Measurements from ENCODE around the gene PCBP3.
"Not testable (repeated sequence)": the region's sequence is repeated elsewhere in the genome, so short reads cannot be mapped to it uniquely, and the experiment has no call there.

PCBP3 gene

DNA sequence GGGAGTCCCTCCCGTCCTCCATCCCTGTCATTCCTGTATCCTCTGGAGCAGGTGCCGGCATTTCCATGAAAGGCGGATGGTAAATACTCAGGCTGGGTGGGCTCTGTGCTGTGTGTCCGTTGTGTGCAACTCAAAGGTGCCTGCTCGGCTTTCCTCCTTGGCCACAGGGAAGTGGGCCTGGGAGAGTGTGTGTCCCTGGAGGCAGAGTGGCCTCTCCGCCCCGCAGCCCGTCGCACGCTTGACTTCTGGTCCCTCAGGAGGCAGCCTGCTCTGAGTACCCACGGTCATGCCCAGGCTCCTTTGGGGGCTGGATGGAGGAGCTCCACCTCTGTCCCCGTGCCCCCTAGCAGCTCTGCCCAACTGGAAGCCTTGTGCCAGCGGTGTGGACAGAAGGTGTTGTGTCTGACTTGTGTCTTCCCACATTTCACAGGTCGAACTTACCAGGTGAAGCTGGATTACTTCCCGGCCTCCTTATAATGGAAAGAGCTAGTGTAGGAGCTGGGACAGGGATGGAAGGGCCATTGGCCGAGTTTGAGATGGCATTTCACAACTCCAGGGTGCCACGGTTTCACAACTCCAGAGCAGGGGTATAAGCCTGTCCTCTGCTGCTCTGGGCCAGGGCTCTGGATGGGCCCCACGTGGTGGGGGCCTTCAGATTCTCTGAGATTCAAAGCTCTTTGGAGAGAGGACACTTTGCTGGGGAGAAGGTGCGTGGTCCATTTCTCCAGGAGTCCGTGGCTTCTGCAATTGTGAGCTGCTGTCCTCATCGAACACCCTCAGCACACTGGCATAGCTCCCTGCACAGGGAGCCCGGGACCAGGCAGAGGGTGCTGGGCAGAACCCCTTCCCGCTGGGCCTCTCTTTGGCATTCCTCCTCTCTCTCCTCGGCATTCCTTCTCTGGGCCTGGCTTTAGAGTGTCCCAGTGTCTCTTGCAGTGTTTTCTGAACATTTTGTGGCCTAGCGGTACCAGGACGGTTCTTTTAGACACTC, 185.3 kb downstream of the PCBP3 start:
- Histone ChIP-seq H3K36me3 (ENCODE audit: insufficient read depth, low read length) (no peaks in the 10 kb centered on the region), H3K27me3 (ENCODE audit: insufficient read depth, low read length) (peaks cover 9% of the 10 kb centered on the region), H2AFZ (ENCODE audit: low read depth, low read length) (no peak overlapping the region), H3K4me1 (ENCODE audit: insufficient read depth, low read length) (peaks cover 4% of the 10 kb centered on the region), H3K4me3 (ENCODE audit: low read length) (no peak overlapping the region), H3K9me3 (ENCODE audit: low read length) (no peaks in the 10 kb centered on the region)

DNA sequence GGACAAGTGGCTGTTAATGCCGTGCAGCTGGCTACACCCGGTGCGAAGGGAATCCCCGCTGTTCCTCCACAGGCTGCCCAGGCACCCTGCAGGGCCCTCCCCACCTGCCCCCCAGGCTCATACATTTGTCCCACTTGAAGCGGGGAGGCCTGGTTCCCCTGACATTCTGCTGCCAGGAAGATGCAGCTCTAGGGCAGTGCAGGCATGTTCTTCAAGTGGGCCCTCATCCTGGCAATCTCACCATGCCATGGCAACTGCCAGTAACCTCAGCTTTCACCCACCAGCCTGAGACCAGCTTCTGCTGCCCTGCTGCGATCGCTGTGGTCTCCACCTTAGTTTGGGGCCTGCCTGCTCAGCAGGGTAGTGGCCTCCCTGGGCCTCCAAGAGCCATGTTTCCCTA, 186.1 kb downstream of the PCBP3 start:
- Histone ChIP-seq H2AFZ (ENCODE audit: low read depth, low read length) (no peak overlapping the region), H3K9me3 (ENCODE audit: low read length) (no peaks in the 10 kb centered on the region), H3K4me3 (ENCODE audit: low read length) (no peak overlapping the region), H3K36me3 (ENCODE audit: insufficient read depth, low read length) (no peaks in the 10 kb centered on the region), H3K4me1 (ENCODE audit: insufficient read depth, low read length) (peaks cover 4% of the 10 kb centered on the region), H3K27me3 (ENCODE audit: insufficient read depth, low read length) (peaks cover 3% of the 10 kb centered on the region)

DNA sequence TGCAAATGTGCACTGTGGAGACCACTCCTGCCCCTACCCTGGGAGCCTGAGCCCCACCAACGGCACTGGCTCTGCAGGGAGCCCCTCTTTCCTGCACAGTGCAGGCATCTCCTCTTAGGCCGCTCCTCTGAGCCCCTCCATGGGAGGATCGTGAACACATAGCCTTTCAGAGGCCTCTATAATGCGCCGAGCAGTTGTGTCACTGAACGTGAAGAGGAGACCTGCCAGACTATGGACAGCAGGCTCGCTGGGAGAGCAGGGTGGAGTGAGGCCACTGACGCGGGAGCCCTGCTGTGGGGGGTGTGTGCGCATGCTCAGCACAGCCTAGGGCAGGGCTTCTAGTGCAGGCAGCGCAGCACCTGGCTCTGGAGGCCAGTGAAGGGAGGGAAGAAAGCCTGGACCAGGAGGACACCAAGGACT, 186.7 kb downstream of the PCBP3 start:
- Histone ChIP-seq H2AFZ (ENCODE audit: low read depth, low read length) (no peak overlapping the region), H3K27me3 (ENCODE audit: insufficient read depth, low read length) (peaks cover 2% of the 10 kb centered on the region), H3K4me1 (ENCODE audit: insufficient read depth, low read length) (peaks cover 4% of the 10 kb centered on the region)

DNA sequence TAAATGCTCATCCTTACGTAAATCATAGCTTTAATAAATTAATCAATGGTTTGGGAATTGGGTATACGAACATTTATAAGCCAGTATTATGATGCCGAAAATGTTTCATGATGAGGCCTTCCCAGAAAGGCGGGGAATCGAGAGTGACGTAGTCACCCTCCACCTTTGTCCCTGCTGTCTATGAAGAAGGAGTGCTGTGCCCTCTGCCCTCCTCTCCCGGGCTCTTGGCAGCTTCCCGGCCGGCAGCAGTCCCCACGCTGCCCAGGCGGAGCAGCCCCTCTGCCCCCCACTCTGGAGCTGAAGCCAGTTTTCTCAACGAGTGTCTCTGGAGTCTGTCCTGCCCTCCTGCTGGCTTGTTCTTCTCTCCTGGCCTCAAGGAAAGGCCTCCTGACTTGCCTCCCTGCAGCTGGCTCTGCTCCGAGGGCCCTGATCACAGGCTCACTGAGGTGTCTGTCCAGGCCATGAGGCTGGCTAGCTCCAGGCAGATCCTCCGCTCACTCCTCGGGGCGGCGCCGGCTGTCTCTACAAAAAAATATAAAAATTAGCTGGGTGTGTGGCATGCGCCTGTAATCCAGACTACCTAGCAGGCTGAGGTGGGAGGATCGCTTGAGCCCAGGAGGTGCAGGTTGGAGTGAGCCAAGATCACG, 187.3 kb downstream of the PCBP3 start:
- Histone ChIP-seq H2AFZ (ENCODE audit: low read depth, low read length) (no peak overlapping the region), H3K4me1 (ENCODE audit: insufficient read depth, low read length) (peaks cover 8% of the 10 kb centered on the region), H3K36me3 (ENCODE audit: insufficient read depth, low read length) (no peaks in the 10 kb centered on the region), H3K4me3 (ENCODE audit: low read length) (no peak overlapping the region), H3K9me3 (ENCODE audit: low read length) (no peaks in the 10 kb centered on the region), H3K27me3 (ENCODE audit: insufficient read depth, low read length) (peaks cover 2% of the 10 kb centered on the region)

More for the DNA sequence above, 186.7 kb downstream of the PCBP3 start:
- Histone ChIP-seq H3K4me3 (ENCODE audit: low read length) (no peak overlapping the region), H3K36me3 (ENCODE audit: insufficient read depth, low read length) (no peaks in the 10 kb centered on the region), H3K9me3 (ENCODE audit: low read length) (no peaks in the 10 kb centered on the region)

DNA sequence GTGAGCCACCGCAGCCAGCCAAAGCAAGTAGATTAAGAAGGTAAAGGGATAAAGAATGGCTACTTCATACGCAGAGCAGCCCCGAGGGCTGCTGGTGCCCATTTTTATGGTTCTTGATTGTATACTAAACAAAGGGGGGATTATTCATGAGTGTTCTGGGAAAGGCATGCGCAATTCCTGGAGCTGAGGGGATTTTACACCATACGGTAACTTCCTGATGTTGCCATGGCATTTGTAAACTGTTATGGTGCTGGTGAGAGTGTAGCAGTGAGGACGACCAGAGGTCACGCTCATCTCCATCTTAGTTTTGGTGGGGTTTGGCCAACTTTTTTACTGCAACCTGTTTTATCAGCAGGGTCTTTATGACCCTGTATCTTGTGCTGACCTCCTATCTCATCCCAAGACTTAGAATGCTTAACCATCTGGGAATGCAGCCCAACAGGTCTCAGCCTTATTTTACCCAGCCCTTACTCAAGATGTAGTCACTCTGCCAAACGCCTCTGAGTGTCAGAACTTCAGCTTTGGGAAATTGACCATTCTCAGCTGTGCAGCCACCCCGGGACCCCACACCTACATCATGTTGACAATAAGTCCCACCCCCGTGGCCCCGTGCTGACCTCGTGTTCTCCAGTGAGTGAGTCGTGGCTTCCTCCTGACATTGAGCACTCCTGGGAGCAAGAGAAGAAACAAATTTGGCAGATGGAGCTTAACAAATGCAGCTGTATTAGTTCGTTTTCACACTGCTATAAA, 188.6 kb downstream of the PCBP3 start:
- peaks cover 2% of the 10 kb centered on the region for H3K27me3 ChIP-seq (ENCODE audit: insufficient read depth, low read length)
- H3K9me3 ChIP-seq (ENCODE audit: low read length), result no peaks in the 10 kb centered on the region
- no peak overlapping the region for H3K4me3 ChIP-seq (ENCODE audit: low read length)
- peaks cover 20% of the 10 kb centered on the region for H3K4me1 ChIP-seq (ENCODE audit: insufficient read depth, low read length)
- H3K36me3 ChIP-seq (ENCODE audit: insufficient read depth, low read length), result no peaks in the 10 kb centered on the region
- no peak overlapping the region for H2AFZ ChIP-seq (ENCODE audit: low read depth, low read length)

DNA sequence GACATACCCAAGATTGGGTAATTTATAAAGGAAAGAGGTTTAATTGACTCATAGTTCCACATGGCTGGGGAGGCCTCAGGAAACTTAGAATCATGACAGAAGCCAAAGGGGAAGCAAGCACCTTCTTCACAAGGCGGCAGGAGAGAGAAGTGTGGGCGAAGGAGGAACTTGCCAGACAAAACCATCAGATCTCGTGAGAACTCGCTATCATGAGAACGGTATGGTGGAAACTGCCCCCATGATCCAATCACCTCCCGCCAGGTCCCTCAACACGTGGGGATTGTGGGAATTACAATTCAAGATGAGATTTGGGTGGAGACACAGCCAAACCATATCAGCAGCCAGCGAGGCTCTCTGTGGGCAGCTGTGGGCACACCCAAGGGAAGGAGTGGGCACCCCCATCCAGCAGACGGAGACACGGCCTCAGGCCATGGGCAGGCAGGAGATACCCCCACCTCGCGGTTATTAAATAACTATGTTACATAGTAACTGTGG, 189.3 kb downstream of the PCBP3 start:
- H3K27me3 ChIP-seq (ENCODE audit: insufficient read depth, low read length); H3K9me3 ChIP-seq (ENCODE audit: low read length); H3K36me3 ChIP-seq (ENCODE audit: insufficient read depth, low read length); H2AFZ ChIP-seq (ENCODE audit: low read depth, low read length); H3K4me3 ChIP-seq (ENCODE audit: low read length): not testable (repeated sequence)
- H3K4me1 ChIP-seq (ENCODE audit: insufficient read depth, low read length), result peaks cover 21% of the 10 kb centered on the region

DNA sequence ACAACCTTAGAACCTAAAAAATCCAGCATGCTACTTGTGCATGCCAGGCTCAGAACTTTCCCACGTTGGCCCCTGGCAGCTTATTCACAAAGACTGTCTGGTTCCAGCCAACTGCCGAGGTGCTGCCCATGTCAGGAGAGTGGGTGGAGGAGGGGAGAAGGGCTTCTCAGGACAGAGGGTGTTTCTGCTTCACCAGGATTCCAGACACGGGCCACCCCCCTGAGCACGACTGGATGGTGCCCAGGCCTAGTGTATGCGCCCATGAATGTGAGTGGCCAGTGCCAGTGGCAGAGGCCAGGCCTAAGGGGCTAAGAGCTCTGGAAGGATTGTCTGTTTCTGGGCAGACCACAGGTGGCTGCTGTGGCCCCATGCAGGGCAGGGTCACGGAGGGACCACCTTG, 189.9 kb downstream of the PCBP3 start:
- H3K4me1 ChIP-seq (ENCODE audit: insufficient read depth, low read length), result peaks cover 21% of the 10 kb centered on the region
- H2AFZ ChIP-seq (ENCODE audit: low read depth, low read length), result no peak overlapping the region
- H3K9me3 ChIP-seq (ENCODE audit: low read length), result no peaks in the 10 kb centered on the region
- no peaks in the 10 kb centered on the region for H3K36me3 ChIP-seq (ENCODE audit: insufficient read depth, low read length)
- H3K27me3 ChIP-seq (ENCODE audit: insufficient read depth, low read length), result no peaks in the 10 kb centered on the region
- no peak overlapping the region for H3K4me3 ChIP-seq (ENCODE audit: low read length)

DNA sequence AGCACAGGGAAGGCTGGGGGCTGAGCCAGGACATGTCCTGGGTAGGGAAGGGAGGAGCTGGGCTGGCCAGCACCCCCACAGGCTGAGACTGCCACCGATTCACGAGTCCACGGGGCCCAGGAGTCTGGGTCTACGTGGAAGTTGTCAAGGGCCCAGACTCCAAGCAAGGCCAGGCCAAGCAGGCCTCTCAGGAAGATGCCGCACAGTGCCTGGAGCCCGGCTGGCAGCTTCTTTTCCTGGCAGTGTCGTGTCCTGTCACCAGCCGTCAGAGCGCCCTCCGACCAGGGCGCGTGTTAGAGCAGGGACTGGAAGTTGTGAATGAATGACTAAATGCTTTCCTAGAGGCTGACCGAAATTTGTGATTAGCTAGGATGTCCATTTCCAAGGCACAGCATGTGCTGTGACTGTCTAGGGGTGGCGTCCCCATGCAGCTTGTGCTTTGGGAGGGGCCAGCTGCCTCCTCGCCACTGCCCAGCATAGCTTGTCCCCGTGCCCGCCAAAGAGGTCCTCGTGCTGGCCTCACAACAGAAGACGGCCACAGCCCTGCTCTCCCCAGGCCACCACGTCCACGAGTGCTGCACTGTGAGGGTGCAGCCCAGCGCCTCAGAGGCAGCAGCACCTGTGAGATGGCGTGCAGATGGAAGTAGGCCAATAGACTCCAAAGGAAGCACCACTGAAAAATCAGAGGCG, 190.6 kb downstream of the PCBP3 start:
- no peaks in the 10 kb centered on the region for H3K9me3 ChIP-seq (ENCODE audit: low read length)
- no peaks in the 10 kb centered on the region for H3K36me3 ChIP-seq (ENCODE audit: insufficient read depth, low read length)
- H3K4me3 ChIP-seq (ENCODE audit: low read length), result no peak overlapping the region
- no peak overlapping the region for H2AFZ ChIP-seq (ENCODE audit: low read depth, low read length)
- peaks cover 21% of the 10 kb centered on the region for H3K4me1 ChIP-seq (ENCODE audit: insufficient read depth, low read length)
- H3K27me3 ChIP-seq (ENCODE audit: insufficient read depth, low read length), result no peaks in the 10 kb centered on the region

DNA sequence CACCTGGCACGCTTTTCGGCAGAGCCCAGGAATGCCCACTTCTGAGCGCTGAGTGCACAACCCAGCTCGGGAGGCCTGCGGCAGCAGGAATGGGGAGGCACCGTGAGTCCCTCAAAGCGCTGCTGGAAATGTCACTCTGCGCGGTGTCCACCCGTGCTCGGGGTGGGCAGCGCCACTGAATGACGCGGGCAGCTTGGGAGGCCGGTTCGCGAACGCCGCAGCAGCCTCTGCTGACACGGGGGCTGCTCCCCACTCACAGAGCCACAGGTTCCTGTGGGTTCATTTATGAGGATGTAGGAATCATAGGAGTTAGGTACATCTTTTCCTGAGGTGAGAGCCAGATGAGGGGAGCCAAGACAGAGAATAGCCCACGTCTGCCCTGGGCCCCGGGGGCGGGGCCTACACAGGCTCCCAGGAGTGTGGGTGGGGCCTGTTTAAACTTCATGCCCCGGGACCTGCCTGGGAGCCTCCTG, 191.3 kb downstream of the PCBP3 start:
- H3K4me1 ChIP-seq (ENCODE audit: insufficient read depth, low read length), result peaks cover 21% of the 10 kb centered on the region
- H3K27me3 ChIP-seq (ENCODE audit: insufficient read depth, low read length), result no peaks in the 10 kb centered on the region

DNA sequence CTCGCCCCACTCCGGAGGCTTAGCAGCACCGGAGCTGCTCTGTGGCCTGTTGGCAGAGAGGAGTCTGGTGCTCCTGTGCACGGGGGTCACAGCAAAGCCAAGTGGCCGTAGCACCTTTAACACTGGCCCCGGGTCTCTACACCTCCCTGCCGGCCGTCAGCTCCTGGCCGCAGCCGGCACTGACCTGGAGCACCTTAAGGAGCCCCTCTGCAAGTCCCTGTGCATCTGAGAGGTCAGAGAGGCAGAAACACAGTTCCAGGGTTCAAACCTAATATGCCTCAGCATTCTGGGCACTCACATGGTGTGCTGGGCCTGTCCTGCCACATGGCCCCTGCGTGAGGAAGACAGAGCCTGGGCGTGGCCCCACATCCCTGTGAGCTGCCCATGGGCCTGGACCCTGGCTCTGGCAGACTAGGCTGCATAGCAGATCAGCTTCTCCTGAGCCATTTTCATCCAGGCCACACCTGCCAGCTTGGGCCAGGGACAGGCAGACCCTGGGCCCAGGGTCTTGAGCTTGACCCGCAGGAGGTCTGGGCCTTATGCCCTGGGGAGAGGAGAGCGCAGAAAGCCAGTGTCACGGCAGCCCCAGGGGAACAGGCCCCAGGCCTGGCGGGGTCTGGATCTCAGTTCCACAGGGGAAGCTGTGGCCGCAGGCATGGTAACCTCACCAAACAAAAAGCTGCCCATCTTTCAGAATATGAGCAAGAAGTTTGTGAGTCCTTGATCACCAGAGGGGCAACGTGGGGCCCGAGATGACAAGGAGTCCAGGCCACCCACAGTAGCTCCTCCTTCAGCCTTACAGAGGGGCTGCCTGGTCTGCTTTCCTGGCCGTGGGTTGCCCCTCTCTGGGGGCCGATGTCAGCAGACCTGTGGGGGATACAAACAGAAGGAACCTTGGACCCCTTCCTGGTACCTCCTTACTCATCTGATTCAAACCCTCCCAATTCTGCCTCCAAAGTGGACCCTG, 192.1 kb downstream of the PCBP3 start:
- Histone ChIP-seq H2AFZ (ENCODE audit: low read depth, low read length) (no peak overlapping the region), H3K36me3 (ENCODE audit: insufficient read depth, low read length) (no peaks in the 10 kb centered on the region), H3K4me3 (ENCODE audit: low read length) (no peak overlapping the region), H3K9me3 (ENCODE audit: low read length) (no peaks in the 10 kb centered on the region), H3K27me3 (ENCODE audit: insufficient read depth, low read length) (no peaks in the 10 kb centered on the region), H3K4me1 (ENCODE audit: insufficient read depth, low read length) (peaks cover 21% of the 10 kb centered on the region)

More for the DNA sequence above, 191.3 kb downstream of the PCBP3 start:
- Histone ChIP-seq H3K36me3 (ENCODE audit: insufficient read depth, low read length) (no peaks in the 10 kb centered on the region), H2AFZ (ENCODE audit: low read depth, low read length) (no peak overlapping the region), H3K4me3 (ENCODE audit: low read length) (no peak overlapping the region), H3K9me3 (ENCODE audit: low read length) (no peaks in the 10 kb centered on the region)

DNA sequence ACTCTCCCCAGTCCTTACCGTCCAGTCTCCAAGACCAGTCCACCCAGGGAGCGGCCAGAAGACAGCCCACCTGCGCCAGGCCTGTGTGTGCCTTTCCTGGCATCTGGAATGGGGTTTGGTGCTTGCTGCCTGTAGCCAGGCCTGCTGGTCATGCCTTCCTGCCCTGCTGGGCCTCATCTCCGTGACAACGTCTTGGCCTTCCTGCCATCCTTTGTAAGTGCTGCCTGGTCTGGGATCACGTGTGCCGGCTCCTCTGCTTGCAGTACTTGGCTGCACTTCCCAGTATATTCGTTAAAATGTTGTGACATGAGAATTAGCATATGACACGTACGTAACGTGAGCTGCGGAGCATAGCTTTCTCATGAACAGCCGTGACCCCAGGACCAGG, 192.7 kb downstream of the PCBP3 start:
- Histone ChIP-seq H3K4me3 (ENCODE audit: low read length) (no peak overlapping the region), H2AFZ (ENCODE audit: low read depth, low read length) (no peak overlapping the region), H3K27me3 (ENCODE audit: insufficient read depth, low read length) (no peaks in the 10 kb centered on the region), H3K36me3 (ENCODE audit: insufficient read depth, low read length) (no peaks in the 10 kb centered on the region), H3K4me1 (ENCODE audit: insufficient read depth, low read length) (peaks cover 21% of the 10 kb centered on the region), H3K9me3 (ENCODE audit: low read length) (peaks cover 3% of the 10 kb centered on the region)

Measured in neuron (in vitro differentiated cells).